Ascending aorta (tissue), 2 donors: ENCODE data around the gene DENND2C. TPM values are rescaled to one million over a fixed set of nuclear protein-coding genes. Genes with fewer than 3 reads are reported as not detected.

Experiments
- DNase-seq, 2 donors: peaks; one replicate each; pipeline ENCODE4 v3.0.0-alpha.2; 2019; ENCODE audit warnings: low spot score in 2 of 2
- H3K27ac ChIP-seq, 2 donors: fragments of 200-600 bp; sonication (generic); one replicate each; pipeline ENCODE4 v1.5.1; 2016 to 2017; ENCODE audit warnings: mild to moderate bottlenecking in 1 of 2
- H3K27me3 ChIP-seq: fragments of 200-600 bp; sonication (generic); one replicate; pipeline ENCODE4 v1.5.1; 2017
- H3K36me3 ChIP-seq, 2 donors: fragments of 200-600 bp; sonication (generic); one replicate each; pipeline ENCODE4 v1.5.1; 2016
- H3K4me1 ChIP-seq, 2 donors: fragments of 200-600 bp; sonication (generic); one replicate each; pipeline ENCODE4 v1.5.1; 2016 to 2017; ENCODE audit warnings: mild to moderate bottlenecking in 1 of 2
- H3K4me3 ChIP-seq, 2 donors: fragments of 200-600 bp; sonication (generic); one replicate each; pipeline ENCODE4 v1.5.1; 2016 to 2017; ENCODE audit warnings: mild to moderate bottlenecking in 1 of 2
- H3K9me3 ChIP-seq, 2 donors: fragments of 200-600 bp; sonication (generic); one replicate each; pipeline ENCODE4 v1.5.1; 2016
- intact Hi-C: fragments of 100-400 bp; cut with DNase I; formaldehyde crosslinking; loops from one replicate; pipeline ENCODE4 v1.15.1; 2023
- total RNA-seq: library from RNA; depleted of rRNA; stranded (reverse); fragments of >200 nt; gene quantifications from one replicate; pipeline ENCODE4 v1.1.0, GENCODE V29; 2016
- TF ChIP-seq, protein P1 (sequence below), 3 experiments: fragments of 200-600 bp in 2 of 3; fragments of 450-650 bp in 1 of 3; sonication (generic) in 2 of 3; IDR thresholded peaks; one replicate each; pipeline ENCODE4 v1.5.1; 2016 to 2019; ENCODE audit warnings: antibody characterized with exemption in 3 of 3, mild to moderate bottlenecking in 1 of 3, moderate library complexity in 1 of 3

Gene DENND2C
- total RNA-seq, 1 donor from 2014 or later = 5.4 TPM

DNA sequence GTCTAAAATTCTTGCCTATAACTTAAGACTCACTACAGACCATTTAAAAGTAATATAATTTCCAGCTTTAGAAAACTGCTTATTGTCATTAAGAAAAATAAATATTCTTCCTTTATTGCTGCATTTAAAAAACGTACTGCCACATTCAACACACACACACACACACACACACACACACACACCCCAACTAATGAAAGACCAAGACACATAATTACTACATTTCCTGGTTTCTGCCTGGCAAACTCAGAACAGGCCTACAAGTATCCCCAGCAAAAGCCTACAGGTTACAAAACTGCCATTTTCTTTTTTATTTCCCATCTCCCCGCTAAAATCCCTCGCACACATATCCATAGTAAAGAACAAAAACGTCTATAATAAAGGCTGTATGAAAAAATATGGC, 1.5 kb downstream of the DENND2C start:
- intact Hi-C loops = loop anchor here (5.0 kb wide), 2 partner anchors 686 to 1281 kb away; no protein-coding TSS in a partner anchor
- Histone ChIP-seq H3K27ac (no peak overlapping the region), H3K4me1 (no peaks in the 10 kb centered on the region), H3K4me3 (no peak overlapping the region), H3K36me3 (no peaks in the 10 kb centered on the region), H3K27me3 (no peaks in the 10 kb centered on the region), H3K9me3 (no peaks in the 10 kb centered on the region)
- no peak for DNase-seq
- TF ChIP-seq, protein P1, sequence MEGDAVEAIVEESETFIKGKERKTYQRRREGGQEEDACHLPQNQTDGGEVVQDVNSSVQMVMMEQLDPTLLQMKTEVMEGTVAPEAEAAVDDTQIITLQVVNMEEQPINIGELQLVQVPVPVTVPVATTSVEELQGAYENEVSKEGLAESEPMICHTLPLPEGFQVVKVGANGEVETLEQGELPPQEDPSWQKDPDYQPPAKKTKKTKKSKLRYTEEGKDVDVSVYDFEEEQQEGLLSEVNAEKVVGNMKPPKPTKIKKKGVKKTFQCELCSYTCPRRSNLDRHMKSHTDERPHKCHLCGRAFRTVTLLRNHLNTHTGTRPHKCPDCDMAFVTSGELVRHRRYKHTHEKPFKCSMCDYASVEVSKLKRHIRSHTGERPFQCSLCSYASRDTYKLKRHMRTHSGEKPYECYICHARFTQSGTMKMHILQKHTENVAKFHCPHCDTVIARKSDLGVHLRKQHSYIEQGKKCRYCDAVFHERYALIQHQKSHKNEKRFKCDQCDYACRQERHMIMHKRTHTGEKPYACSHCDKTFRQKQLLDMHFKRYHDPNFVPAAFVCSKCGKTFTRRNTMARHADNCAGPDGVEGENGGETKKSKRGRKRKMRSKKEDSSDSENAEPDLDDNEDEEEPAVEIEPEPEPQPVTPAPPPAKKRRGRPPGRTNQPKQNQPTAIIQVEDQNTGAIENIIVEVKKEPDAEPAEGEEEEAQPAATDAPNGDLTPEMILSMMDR (IDR thresholded peaks at IDR 0.05) = no peak

DNA sequence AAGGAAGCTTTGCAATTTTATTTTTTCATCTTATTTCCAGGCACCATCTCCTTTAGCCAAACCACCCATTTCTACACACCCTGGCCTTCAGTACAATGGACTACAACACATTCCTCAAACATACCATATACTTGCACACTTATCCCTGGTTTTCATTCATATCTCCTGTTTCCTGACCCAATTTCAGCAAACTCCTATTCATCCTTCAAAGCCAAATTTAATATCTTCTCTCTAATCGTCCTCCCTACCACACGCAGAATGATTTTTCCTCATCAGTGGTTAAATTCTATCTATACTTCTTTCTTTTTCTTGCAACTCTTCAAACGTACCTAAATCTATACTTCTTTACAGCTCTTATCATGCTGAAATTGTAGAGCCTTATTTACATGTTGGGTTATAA, 2.9 kb downstream of the DENND2C start:
- no peak overlapping the region for H3K4me3 ChIP-seq
- H3K27me3 ChIP-seq = no peaks in the 10 kb centered on the region
- no peaks in the 10 kb centered on the region for H3K36me3 ChIP-seq
- intact Hi-C loops = loop anchor here (5.0 kb wide), 2 partner anchors 685 to 1280 kb away; no protein-coding TSS in a partner anchor
- no peaks in the 10 kb centered on the region for H3K4me1 ChIP-seq
- TF ChIP-seq, protein P1 (IDR thresholded peaks at IDR 0.05) = no peak
- no peaks in the 10 kb centered on the region for H3K9me3 ChIP-seq
- no peak for DNase-seq
- H3K27ac ChIP-seq = no peak overlapping the region

DNA sequence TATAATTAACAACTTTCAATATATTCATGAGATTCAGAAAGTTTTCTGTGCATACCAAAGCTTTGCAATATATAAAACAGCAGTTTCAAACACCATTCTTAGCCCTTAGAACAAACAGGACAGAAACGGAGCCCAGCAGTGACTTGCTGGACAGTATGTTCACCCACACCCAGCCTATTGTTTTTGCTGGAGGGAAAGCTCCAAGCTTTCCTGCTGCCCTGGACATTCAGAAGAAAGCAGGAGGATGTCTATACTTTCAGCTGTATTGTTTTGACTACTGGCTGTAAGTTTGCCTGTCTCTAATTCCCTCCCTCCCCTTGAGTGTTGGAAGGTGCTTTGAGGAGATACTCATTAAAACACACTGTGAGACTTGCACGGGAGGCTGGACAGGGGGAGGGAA, 9.6 kb downstream of the DENND2C start:
- Histone ChIP-seq H3K36me3 (no peaks in the 10 kb centered on the region), H3K4me3 (no peak overlapping the region), H3K27ac (no peak overlapping the region), H3K9me3 (no peaks in the 10 kb centered on the region), H3K27me3 (no peaks in the 10 kb centered on the region), H3K4me1 (no peaks in the 10 kb centered on the region)
- TF ChIP-seq, protein P1 (IDR thresholded peaks at IDR 0.05) = no peak
- intact Hi-C loops = no loop called here
- DNase-seq = no peak

DNA sequence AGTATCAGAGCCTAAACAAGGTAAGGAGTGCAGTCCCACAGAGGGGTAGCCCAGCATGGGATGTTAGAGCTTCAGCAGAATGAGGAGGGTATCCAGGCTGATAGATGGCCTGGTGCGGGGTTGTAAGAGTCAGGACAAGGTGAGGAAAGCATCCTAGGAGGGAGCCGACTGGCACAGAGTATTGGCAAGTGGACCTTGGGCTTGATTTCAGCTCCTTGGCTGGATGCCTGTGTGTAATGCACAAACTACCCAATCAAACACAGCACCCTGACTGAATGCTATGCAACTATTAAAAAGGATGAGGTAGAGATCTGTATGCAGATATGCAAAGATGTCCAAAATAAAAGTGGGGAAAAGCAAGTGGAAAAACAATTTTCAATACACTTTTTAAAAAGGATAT, 18.0 kb downstream of the DENND2C start:
- no peak overlapping the region for H3K4me3 ChIP-seq
- no peaks in the 10 kb centered on the region for H3K27me3 ChIP-seq
- TF ChIP-seq, protein P1 (IDR thresholded peaks at IDR 0.05) = no peak
- DNase-seq = no peak
- no peaks in the 10 kb centered on the region for H3K4me1 ChIP-seq
- intact Hi-C loops = no loop called here
- H3K9me3 ChIP-seq = no peaks in the 10 kb centered on the region
- no peak overlapping the region for H3K27ac ChIP-seq
- H3K36me3 ChIP-seq = no peaks in the 10 kb centered on the region

DNA sequence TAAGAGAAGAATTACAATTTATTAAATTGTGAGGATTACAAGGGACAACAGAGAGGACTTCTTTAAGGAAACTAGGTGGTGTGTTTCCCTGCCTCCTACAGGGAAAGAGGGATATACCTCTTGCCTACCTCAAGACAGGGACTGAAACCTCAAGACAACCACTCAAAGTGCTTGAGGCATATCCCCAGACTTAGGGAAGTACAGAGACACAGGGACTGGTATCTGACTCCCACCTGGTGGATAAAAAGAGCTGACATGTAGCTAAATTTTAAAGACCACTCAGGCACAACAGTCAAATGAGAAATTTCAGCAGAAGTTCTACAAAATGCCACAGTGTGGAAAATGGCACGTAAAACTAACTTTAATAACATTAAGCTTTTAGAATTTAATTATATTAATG, 21.3 kb downstream of the DENND2C start:
- Histone ChIP-seq H3K4me1 (no peaks in the 10 kb centered on the region), H3K4me3 (no peak overlapping the region), H3K9me3 (no peaks in the 10 kb centered on the region), H3K27ac (no peak overlapping the region), H3K27me3 (no peaks in the 10 kb centered on the region), H3K36me3 (no peaks in the 10 kb centered on the region)
- intact Hi-C loops = no loop called here
- TF ChIP-seq, protein P1 (IDR thresholded peaks at IDR 0.05) = no peak
- no peak for DNase-seq

DNA sequence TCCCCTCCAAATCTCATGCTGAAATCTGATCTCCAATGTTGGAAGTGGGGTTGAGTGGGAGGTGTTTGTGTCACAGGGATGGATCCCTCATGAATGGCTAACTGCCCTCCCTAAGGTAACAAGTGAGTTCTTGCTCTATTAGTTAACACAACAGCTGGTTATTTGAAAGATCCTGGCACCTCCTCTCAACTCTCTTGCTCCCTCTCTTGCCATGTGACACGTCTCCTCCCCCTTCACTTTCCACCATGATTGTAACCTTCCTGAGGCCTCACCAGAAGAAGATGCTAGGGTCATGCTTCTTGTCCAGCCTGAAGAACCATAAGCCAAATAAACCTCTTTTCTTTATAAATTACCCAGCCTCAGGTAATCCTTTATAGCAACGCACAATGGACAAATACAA, 28.5 kb downstream of the DENND2C start:
- intact Hi-C loops = no loop called here

More for the DNA sequence above, 28.5 kb downstream of the DENND2C start:
- Histone ChIP-seq H3K36me3 (no peaks in the 10 kb centered on the region), H3K4me3 (no peak overlapping the region), H3K27me3 (no peaks in the 10 kb centered on the region), H3K9me3 (no peaks in the 10 kb centered on the region), H3K4me1 (no peaks in the 10 kb centered on the region), H3K27ac (no peak overlapping the region)
- DNase-seq = no peak
- TF ChIP-seq, protein P1 (IDR thresholded peaks at IDR 0.05) = no peak
